ENCODE data around the gene RPP25L. TPM values are rescaled to one million over a fixed set of nuclear protein-coding genes. Genes with fewer than 3 reads are reported as not detected.

Gene RPP25L
- total RNA-seq, 1 donor from 2014 or later: 25.6 TPM

DNA sequence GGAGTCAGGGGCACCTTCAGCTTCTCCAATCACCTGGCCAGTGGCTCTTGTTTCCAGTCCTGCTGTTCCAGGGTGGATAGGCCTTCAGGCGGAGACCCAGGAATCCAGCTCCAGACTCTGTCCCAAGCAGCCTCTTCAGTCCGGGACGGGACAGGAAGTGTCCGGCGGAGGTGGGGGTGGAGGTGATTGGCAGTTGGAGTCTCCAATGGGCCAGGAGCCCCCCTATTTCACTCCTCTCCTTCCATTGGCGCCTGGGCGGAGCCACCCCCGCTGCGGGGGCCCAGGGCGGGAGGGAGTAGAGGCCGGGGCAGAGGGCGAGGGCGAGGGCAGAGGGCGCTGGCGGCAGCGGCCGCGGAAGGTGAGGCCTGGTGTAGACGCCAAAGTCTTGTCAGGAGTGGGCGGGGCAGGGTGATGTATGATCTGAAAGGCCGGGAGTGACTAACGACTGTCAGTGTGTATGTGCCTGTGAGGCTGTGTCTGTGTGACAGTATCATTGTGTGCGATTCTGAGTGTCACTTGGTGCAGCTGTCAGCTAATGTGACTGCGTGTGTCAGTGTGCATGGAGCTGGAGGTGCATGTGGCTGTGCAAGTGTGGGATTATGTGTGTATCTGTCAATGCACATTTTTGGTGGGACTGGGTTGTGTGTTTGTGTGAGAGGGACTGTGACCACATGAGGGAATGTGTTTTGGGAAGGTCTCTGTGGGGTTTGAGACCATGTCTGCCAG is 40.1 kb upstream of the RPP25L start, which contains the start of gene IL11RA:
TSS of gene IL11RA (plus strand) at position 310 of the 726 bp plus-strand sequence. CDS start 3,033 bp downstream, outside the sequence.
- Histone ChIP-seq H3K9me3 (ENCODE audit: control insufficient read depth in 3 of 3, low read length in 3 of 3) (no peaks in the 10 kb centered on the region), H3K4me3 (ENCODE audit: low read length in 3 of 3) (peak within 1 kb of the TSS; percentile 73 to 96 (median 88)), H3K27ac (ENCODE audit: low read depth, low read length) (peak within 1 kb of the TSS; percentile 72), H3K4me1 (ENCODE audit: control insufficient read depth in 3 of 3, insufficient read depth in 3 of 3, low read length in 3 of 3) (peaks cover 55 to 72% (median 65%) of the 10 kb centered on the region in 3 donors), H3K9ac (ENCODE audit: low read depth in 1 of 3, low read length in 3 of 3) (peak within 1 kb of the TSS; percentile 80 to 92 (median 85)), H3K27me3 (ENCODE audit: control insufficient read depth in 3 of 3, insufficient read depth in 3 of 3, low read length in 3 of 3) (no peaks in the 10 kb centered on the region), H3K36me3 (ENCODE audit: control insufficient read depth in 3 of 3, insufficient read depth in 3 of 3, low read length in 3 of 3) (peaks cover 19 to 29% (median 25%) of the 10 kb centered on the region in 3 donors)

DNA sequence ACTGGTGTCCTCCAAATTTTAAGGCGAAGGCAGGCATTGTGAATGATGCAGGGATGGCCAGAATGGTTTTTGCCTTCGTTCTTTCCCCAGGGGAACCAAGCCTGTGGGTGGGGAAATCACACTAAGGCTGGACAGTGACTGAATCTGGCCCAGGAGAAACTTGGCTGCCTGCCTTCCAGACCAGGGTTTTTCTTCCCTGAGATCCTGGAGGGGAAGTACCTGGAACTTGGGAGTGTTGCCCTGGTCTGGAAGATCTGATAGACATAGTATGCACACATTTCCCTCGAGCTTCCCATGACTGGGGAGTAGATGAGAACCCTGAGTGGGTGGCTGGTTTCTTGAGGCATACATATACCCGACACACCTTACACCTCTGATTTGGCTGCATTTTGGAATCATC is 39.4 kb upstream of the RPP25L start:
- Histone ChIP-seq H3K27ac (ENCODE audit: low read depth, low read length) (peak overlapping the region; percentile 72), H3K4me3 (ENCODE audit: low read length in 3 of 3) (peak overlapping the region; percentile 65 to 96 (median 88)), H3K4me1 (ENCODE audit: control insufficient read depth in 3 of 3, insufficient read depth in 3 of 3, low read length in 3 of 3) (peaks cover 58 to 80% (median 67%) of the 10 kb centered on the region in 3 donors), H3K9ac (ENCODE audit: low read depth in 1 of 3, low read length in 3 of 3) (peak overlapping the region; percentile 64 to 92 (median 85)), H3K36me3 (ENCODE audit: control insufficient read depth in 3 of 3, insufficient read depth in 3 of 3, low read length in 3 of 3) (peaks cover 19 to 26% (median 22%) of the 10 kb centered on the region in 3 donors), H3K27me3 (ENCODE audit: control insufficient read depth in 3 of 3, insufficient read depth in 3 of 3, low read length in 3 of 3) (no peaks in the 10 kb centered on the region), H3K9me3 (ENCODE audit: control insufficient read depth in 3 of 3, low read length in 3 of 3) (no peaks in the 10 kb centered on the region)

DNA sequence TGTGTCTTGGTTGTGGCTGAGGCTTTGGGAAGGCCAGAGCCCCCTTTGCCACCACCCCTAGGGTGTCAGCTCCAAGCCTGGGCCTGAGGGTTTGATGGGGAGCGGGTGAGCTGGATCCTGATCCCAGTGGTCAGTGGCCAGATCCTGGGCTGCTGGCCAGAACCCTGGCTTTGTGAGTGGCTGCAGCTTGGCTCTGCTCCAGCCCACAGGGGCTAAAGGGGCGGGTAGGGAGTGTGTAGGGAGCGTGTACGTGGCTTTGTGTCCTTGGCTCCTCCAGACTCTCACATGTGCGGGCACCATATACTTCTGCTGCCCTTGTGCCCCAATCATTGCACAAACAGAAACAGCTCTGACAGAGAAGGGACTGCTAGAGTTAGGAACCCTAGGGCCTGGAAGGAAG is 38.9 kb upstream of the RPP25L start:
- Histone ChIP-seq H3K9me3 (ENCODE audit: control insufficient read depth in 3 of 3, low read length in 3 of 3) (no peaks in the 10 kb centered on the region), H3K4me1 (ENCODE audit: control insufficient read depth in 3 of 3, insufficient read depth in 3 of 3, low read length in 3 of 3) (peaks cover 63 to 85% (median 72%) of the 10 kb centered on the region in 3 donors), H3K36me3 (ENCODE audit: control insufficient read depth in 3 of 3, insufficient read depth in 3 of 3, low read length in 3 of 3) (peaks cover 19 to 26% (median 22%) of the 10 kb centered on the region in 3 donors), H3K27ac (ENCODE audit: low read depth, low read length) (peak overlapping the region; percentile 72), H3K27me3 (ENCODE audit: control insufficient read depth in 3 of 3, insufficient read depth in 3 of 3, low read length in 3 of 3) (no peaks in the 10 kb centered on the region), H3K4me3 (ENCODE audit: low read length in 3 of 3) (peak overlapping the region in 2 of 3 donors; percentile 65 to 96), H3K9ac (ENCODE audit: low read depth in 1 of 3, low read length in 3 of 3) (peak overlapping the region in 2 of 3 donors; percentile 16 to 92)

DNA sequence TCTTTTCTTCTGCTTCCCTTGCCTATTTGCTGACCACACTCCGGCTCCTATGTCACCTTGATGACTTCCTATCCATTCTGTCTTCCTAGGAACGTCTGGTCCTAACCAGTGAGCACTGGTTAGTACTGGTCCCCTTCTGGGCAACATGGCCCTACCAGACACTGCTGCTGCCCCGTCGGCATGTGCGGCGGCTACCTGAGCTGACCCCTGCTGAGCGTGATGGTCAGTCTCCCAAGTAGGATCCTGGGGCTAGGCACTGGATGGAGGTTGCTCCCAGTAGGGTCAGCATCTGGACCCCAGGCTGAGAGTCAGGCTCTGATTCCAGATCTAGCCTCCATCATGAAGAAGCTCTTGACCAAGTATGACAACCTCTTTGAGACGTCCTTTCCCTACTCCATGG is 36.8 kb upstream of the RPP25L start:
- peak overlapping the region in 1 of 3 donors; percentile 25 for H3K9ac ChIP-seq (ENCODE audit: low read depth in 1 of 3, low read length in 3 of 3)
- H3K27me3 ChIP-seq (ENCODE audit: control insufficient read depth in 3 of 3, insufficient read depth in 3 of 3, low read length in 3 of 3): no peaks in the 10 kb centered on the region
- H3K4me3 ChIP-seq (ENCODE audit: low read length in 3 of 3): no peak overlapping the region
- H3K36me3 ChIP-seq (ENCODE audit: control insufficient read depth in 3 of 3, insufficient read depth in 3 of 3, low read length in 3 of 3): peaks cover 19 to 26% (median 22%) of the 10 kb centered on the region in 3 donors
- peaks cover 45 to 71% (median 57%) of the 10 kb centered on the region in 3 donors for H3K4me1 ChIP-seq (ENCODE audit: control insufficient read depth in 3 of 3, insufficient read depth in 3 of 3, low read length in 3 of 3)
- H3K27ac ChIP-seq (ENCODE audit: low read depth, low read length): no peak overlapping the region
- H3K9me3 ChIP-seq (ENCODE audit: control insufficient read depth in 3 of 3, low read length in 3 of 3): no peaks in the 10 kb centered on the region

DNA sequence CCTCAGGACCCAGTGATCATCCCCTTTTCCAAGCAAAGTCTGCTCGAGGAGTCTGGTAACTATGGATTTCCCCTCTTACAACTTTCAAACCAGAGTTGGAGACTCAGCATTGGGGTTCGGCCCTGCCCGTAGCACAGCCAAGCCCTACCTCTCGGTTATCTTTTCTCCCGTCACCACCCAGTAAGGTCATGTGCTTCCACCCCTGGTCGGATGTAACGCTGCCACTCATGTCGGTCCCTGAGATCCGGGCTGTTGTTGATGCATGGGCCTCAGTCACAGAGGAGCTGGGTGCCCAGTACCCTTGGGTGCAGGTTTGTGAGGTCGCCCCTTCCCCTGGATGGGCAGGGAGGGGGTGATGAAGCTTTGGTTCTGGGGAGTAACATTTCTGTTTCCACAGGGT is 35.8 kb upstream of the RPP25L start:
- Histone ChIP-seq H3K4me3 (ENCODE audit: low read length in 3 of 3) (peak overlapping the region; percentile 92 to 97 (median 95)), H3K27me3 (ENCODE audit: control insufficient read depth in 3 of 3, insufficient read depth in 3 of 3, low read length in 3 of 3) (no peaks in the 10 kb centered on the region), H3K27ac (ENCODE audit: low read depth, low read length) (peak overlapping the region; percentile 15), H3K9ac (ENCODE audit: low read depth in 1 of 3, low read length in 3 of 3) (peak overlapping the region; percentile 84 to 96 (median 87)), H3K4me1 (ENCODE audit: control insufficient read depth in 3 of 3, insufficient read depth in 3 of 3, low read length in 3 of 3) (peaks cover 38 to 61% (median 46%) of the 10 kb centered on the region in 3 donors), H3K36me3 (ENCODE audit: control insufficient read depth in 3 of 3, insufficient read depth in 3 of 3, low read length in 3 of 3) (peaks cover 19 to 26% (median 22%) of the 10 kb centered on the region in 3 donors), H3K9me3 (ENCODE audit: control insufficient read depth in 3 of 3, low read length in 3 of 3) (no peaks in the 10 kb centered on the region)

DNA sequence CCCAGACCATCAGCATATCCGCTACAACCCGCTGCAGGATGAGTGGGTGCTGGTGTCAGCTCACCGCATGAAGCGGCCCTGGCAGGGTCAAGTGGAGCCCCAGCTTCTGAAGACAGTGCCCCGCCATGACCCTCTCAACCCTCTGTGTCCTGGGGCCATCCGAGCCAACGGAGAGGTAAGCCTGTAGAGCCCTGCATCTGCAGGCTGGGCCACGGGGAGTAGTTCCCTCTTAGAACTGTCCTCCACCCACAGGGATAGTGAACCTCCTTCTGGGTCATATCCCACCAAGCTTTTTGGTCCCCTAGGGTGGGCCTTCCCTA is 35.1 kb upstream of the RPP25L start:
- H3K36me3 ChIP-seq (ENCODE audit: control insufficient read depth in 3 of 3, insufficient read depth in 3 of 3, low read length in 3 of 3): peaks cover 19 to 26% (median 22%) of the 10 kb centered on the region in 3 donors
- peak overlapping the region; percentile 84 to 96 (median 87) for H3K9ac ChIP-seq (ENCODE audit: low read depth in 1 of 3, low read length in 3 of 3)
- peak overlapping the region; percentile 92 to 97 (median 95) for H3K4me3 ChIP-seq (ENCODE audit: low read length in 3 of 3)
- H3K27me3 ChIP-seq (ENCODE audit: control insufficient read depth in 3 of 3, insufficient read depth in 3 of 3, low read length in 3 of 3): no peaks in the 10 kb centered on the region
- H3K4me1 ChIP-seq (ENCODE audit: control insufficient read depth in 3 of 3, insufficient read depth in 3 of 3, low read length in 3 of 3): peaks cover 33 to 55% (median 41%) of the 10 kb centered on the region in 3 donors
- peak overlapping the region; percentile 85 for H3K27ac ChIP-seq (ENCODE audit: low read depth, low read length)
- no peaks in the 10 kb centered on the region for H3K9me3 ChIP-seq (ENCODE audit: control insufficient read depth in 3 of 3, low read length in 3 of 3)

DNA sequence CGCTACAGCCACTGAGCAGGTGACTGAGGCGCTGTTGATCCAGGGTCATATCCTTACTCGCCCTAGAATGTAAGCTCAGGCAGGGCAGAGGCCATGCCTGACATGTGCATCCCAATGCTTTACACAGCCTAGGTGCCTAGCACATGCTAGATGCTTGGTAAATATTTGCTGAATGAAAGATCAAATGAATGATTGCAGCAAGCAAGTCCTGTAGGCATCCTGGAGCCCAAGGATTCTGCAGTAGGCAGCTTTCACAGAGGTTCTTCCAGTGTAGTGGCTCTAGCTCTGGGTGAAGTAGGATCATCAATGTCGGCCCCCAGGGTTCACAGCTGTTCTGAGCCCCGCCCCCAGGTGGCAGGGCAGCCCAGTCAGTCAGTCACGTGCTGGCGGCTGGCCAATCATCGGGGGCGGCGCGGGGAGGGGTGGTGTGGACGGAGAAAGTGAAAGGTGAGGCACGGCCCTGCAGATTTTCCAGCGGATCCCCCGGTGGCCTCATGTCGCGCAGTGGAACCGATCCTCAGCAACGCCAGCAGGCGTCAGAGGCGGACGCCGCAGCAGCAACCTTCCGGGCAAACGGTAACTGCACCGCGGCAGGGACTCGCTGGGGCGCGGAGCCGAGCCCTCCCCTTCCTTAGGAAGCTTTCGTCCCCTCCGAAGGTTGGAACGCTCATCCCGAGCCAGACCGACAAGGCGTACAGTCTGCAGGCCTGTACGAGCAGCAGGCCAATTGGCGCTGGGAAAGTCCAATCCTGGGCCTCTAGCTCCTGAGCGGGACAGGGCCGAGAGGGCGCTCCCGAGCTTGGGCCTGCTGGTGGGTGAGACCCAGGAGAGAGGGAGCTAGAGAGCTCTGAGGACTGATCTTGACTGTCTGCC is 34.5 kb upstream of the RPP25L start, which contains the start of gene GALT:
TSS of gene GALT (plus strand) at position 465 of the 873 bp plus-strand sequence. CDS start at position 495, 30 bp downstream.
- Histone ChIP-seq H3K4me1 (ENCODE audit: control insufficient read depth in 3 of 3, insufficient read depth in 3 of 3, low read length in 3 of 3) (peaks cover 31 to 51% (median 37%) of the 10 kb centered on the region in 3 donors), H3K27me3 (ENCODE audit: control insufficient read depth in 3 of 3, insufficient read depth in 3 of 3, low read length in 3 of 3) (no peaks in the 10 kb centered on the region), H3K9me3 (ENCODE audit: control insufficient read depth in 3 of 3, low read length in 3 of 3) (no peaks in the 10 kb centered on the region), H3K36me3 (ENCODE audit: control insufficient read depth in 3 of 3, insufficient read depth in 3 of 3, low read length in 3 of 3) (peaks cover 19 to 26% (median 22%) of the 10 kb centered on the region in 3 donors), H3K27ac (ENCODE audit: low read depth, low read length) (peak within 1 kb of the TSS; percentile 85), H3K9ac (ENCODE audit: low read depth in 1 of 3, low read length in 3 of 3) (peak within 1 kb of the TSS; percentile 84 to 96 (median 87)), H3K4me3 (ENCODE audit: low read length in 3 of 3) (peak within 1 kb of the TSS; percentile 92 to 97 (median 95))

DNA sequence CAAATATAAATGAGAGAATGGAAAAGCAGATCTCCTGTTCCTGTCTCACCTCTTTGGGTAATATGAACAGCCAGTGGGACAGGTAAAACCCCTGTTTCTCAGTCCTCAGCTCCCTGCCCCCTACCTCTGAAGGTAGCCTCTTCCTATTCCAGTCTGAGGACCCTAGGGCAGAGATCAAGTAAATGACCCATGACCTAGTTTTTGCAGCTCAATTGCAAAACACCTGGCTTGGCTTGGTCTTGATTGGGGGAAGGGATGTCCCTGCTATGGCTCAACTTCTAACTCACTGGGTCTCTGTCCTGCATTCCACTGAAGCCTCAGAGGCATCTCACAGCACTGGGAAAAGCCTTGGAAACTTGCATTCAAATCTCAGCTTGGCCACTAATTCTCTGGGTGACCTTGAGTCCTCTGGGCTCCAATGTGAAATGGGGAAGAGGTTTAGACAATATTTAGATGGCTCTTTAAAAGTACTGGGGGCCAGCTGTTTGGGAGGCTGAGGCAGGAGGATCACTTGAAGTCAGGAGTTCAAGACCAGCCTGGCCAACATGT is 32.9 kb upstream of the RPP25L start:
- H3K4me1 ChIP-seq (ENCODE audit: control insufficient read depth in 3 of 3, insufficient read depth in 3 of 3, low read length in 3 of 3): peaks cover 25 to 42% (median 29%) of the 10 kb centered on the region in 3 donors
- H3K9ac ChIP-seq (ENCODE audit: low read depth in 1 of 3, low read length in 3 of 3): no peak overlapping the region
- peaks cover 16 to 19% (median 18%) of the 10 kb centered on the region in 3 donors for H3K36me3 ChIP-seq (ENCODE audit: control insufficient read depth in 3 of 3, insufficient read depth in 3 of 3, low read length in 3 of 3)
- H3K27me3 ChIP-seq (ENCODE audit: control insufficient read depth in 3 of 3, insufficient read depth in 3 of 3, low read length in 3 of 3): no peaks in the 10 kb centered on the region
- H3K9me3 ChIP-seq (ENCODE audit: control insufficient read depth in 3 of 3, low read length in 3 of 3): no peaks in the 10 kb centered on the region
- no peak overlapping the region for H3K4me3 ChIP-seq (ENCODE audit: low read length in 3 of 3)
- no peak overlapping the region for H3K27ac ChIP-seq (ENCODE audit: low read depth, low read length)

DNA sequence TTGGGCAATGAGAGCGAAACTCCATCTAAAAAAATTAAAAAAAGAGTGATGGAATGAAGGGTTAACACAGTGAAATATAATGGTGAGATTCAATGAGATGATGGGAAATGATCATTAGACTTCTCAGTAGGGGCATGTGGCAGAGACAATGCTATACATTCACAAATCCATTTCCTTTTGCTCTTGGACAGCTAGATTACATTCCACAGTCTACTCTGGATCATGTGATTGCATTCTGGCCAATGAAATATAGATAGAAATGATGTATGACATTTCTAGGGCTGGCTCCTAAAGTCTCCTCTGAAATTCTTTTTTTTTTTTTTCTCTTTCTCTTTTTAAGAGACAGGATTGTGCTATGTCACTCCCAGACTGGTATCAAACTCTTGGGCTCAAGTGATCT is 30.8 kb upstream of the RPP25L start:
- H3K9ac ChIP-seq (ENCODE audit: low read depth in 1 of 3, low read length in 3 of 3): no peak overlapping the region
- no peak overlapping the region for H3K4me3 ChIP-seq (ENCODE audit: low read length in 3 of 3)
- no peak overlapping the region for H3K27ac ChIP-seq (ENCODE audit: low read depth, low read length)
- no peaks in the 10 kb centered on the region for H3K36me3 ChIP-seq (ENCODE audit: control insufficient read depth in 3 of 3, insufficient read depth in 3 of 3, low read length in 3 of 3)
- H3K4me1 ChIP-seq (ENCODE audit: control insufficient read depth in 3 of 3, insufficient read depth in 3 of 3, low read length in 3 of 3): peaks cover 22 to 35% (median 26%) of the 10 kb centered on the region in 3 donors
- no peaks in the 10 kb centered on the region for H3K27me3 ChIP-seq (ENCODE audit: control insufficient read depth in 3 of 3, insufficient read depth in 3 of 3, low read length in 3 of 3)
- no peaks in the 10 kb centered on the region for H3K9me3 ChIP-seq (ENCODE audit: control insufficient read depth in 3 of 3, low read length in 3 of 3)

All from skeletal muscle tissue (tissue), 4 donors.